Naive thymus-derived CD4-positive, alpha-beta T cell (primary cell): ENCODE results near the gene ZNF322. TPM values are rescaled to one million over a fixed set of nuclear protein-coding genes. Genes with fewer than 3 reads are reported as not detected.

Experiments used
- ATAC-seq: fragments of 150-1000 bp; cut with Tn5 transposase; 2 replicates; pipeline ENCODE4 v1.10.0; 2021; ENCODE audit warnings: mild to moderate bottlenecking, moderate library complexity
- CTCF ChIA-PET: fragments of 350-600 bp; sonication (Branson Sonifier 250); formaldehyde crosslinking; loops from one replicate; lab custom pipeline; 2021; ENCODE audit warnings: antibody characterized with exemption; lab: Charles Lee
- POLR2A ChIA-PET: fragments of 350-600 bp; sonication (Branson Sonifier 250); formaldehyde crosslinking; loops from one replicate; lab custom pipeline; 2021; ENCODE audit warnings: antibody characterized with exemption, inconsistent platforms; lab: Charles Lee
- DNase-seq, 9 donors: peaks; one replicate each; pipeline versions ENCODE4 v3.0.0 to v3.0.0-alpha.2; 2020 to 2022; ENCODE audit warnings: mixed read lengths in 1 of 9
- H3K27ac ChIP-seq: one replicate; pipeline ENCODE4 v1.7.0; 2013; ENCODE audit warnings: mild to moderate bottlenecking, low read depth, low read length, moderate library complexity
- H3K27me3 ChIP-seq, 2 donors: one replicate each; pipeline ENCODE4 v1.7.0; 2013; ENCODE audit warnings: low read length in 2 of 2, mild to moderate bottlenecking in 2 of 2, moderate library complexity in 2 of 2; ENCODE audit not compliant: control insufficient read depth in 2 of 2, insufficient read depth in 2 of 2
- H3K36me3 ChIP-seq, 3 experiments: 1 replicate in 2 of 3; 2 replicates in 1 of 3; pipeline ENCODE4 v1.7.0; 2013; ENCODE audit warnings: low read length in 3 of 3, mild to moderate bottlenecking in 3 of 3, moderate library complexity in 1 of 3; ENCODE audit not compliant: insufficient read depth in 3 of 3, control insufficient read depth in 2 of 3
- H3K4me1 ChIP-seq, 2 donors: one replicate each; pipeline ENCODE4 v1.7.0; 2013; ENCODE audit warnings: low read length in 2 of 2, mild to moderate bottlenecking in 2 of 2, moderate library complexity in 1 of 2; ENCODE audit not compliant: control insufficient read depth in 2 of 2, insufficient read depth in 2 of 2
- H3K4me3 ChIP-seq: 2 replicates; pipeline ENCODE4 v1.7.0; 2013; ENCODE audit warnings: mild to moderate bottlenecking, low read length
- H3K9me3 ChIP-seq, 3 experiments: 1 replicate in 2 of 3; 2 replicates in 1 of 3; pipeline ENCODE4 v1.7.0; 2013; ENCODE audit warnings: low read length in 3 of 3; ENCODE audit not compliant: control insufficient read depth in 2 of 3
- H3K27ac Mint-ChIP-seq, 9 donors: one replicate each; pipeline ENCODE4 v1.8.0; 2020 to 2022; ENCODE audit warnings: mixed read lengths in 9 of 9, mild to moderate bottlenecking in 8 of 9, moderate library complexity in 5 of 9, inconsistent platforms in 2 of 9
- H3K27me3 Mint-ChIP-seq, 5 donors: one replicate each; pipeline ENCODE4 v1.8.0; 2021 to 2022; ENCODE audit warnings: mixed read lengths in 5 of 5, mild to moderate bottlenecking in 1 of 5
- H3K36me3 Mint-ChIP-seq, 5 donors: one replicate each; pipeline ENCODE4 v1.8.0; 2020 to 2022; ENCODE audit warnings: mixed read lengths in 5 of 5, mild to moderate bottlenecking in 3 of 5, inconsistent platforms in 1 of 5
- H3K4me1 Mint-ChIP-seq, 7 donors: one replicate each; pipeline ENCODE4 v1.8.0; 2020 to 2022; ENCODE audit warnings: mixed read lengths in 7 of 7, mild to moderate bottlenecking in 3 of 7, inconsistent platforms in 1 of 7
- H3K4me3 Mint-ChIP-seq, 10 donors: one replicate each; pipeline ENCODE4 v1.8.0; 2020 to 2022; ENCODE audit warnings: mild to moderate bottlenecking in 10 of 10, mixed read lengths in 10 of 10, moderate library complexity in 6 of 10, inconsistent platforms in 2 of 10
- H3K9me3 Mint-ChIP-seq, 11 donors: one replicate each; pipeline ENCODE4 v1.8.0; 2020 to 2022; ENCODE audit warnings: mixed read lengths in 11 of 11, mild to moderate bottlenecking in 4 of 11, inconsistent platforms in 1 of 11, moderate library complexity in 1 of 11
- intact Hi-C, 2 donors: fragments of 100-400 bp; cut with micrococcal nuclease; formaldehyde crosslinking; loops; one replicate each; pipeline ENCODE4 v1.15.1; 2023
- polyA plus RNA-seq, 2 donors: library from polyadenylated mRNA; unstranded; fragments of 300-500 nt; fragmentation: Illumina TruSeq; gene quantifications; one replicate each; pipeline ENCODE4 v1.2.3, GENCODE V29; 2021
- total RNA-seq, 6 experiments: library from RNA in 5 of 6; stranded (reverse) in 5 of 6; gene quantifications; 1 replicate in 5 of 6; 2 replicates in 1 of 6; pipeline ENCODE4 v1.2.3 and lab custom pipeline; 2021 to 2026

Gene ZNF322
- total and polyA plus RNA-seq, 7 experiments from 2014 or later = 5.1 to 23.1 (median 8.1) TPM

DNA sequence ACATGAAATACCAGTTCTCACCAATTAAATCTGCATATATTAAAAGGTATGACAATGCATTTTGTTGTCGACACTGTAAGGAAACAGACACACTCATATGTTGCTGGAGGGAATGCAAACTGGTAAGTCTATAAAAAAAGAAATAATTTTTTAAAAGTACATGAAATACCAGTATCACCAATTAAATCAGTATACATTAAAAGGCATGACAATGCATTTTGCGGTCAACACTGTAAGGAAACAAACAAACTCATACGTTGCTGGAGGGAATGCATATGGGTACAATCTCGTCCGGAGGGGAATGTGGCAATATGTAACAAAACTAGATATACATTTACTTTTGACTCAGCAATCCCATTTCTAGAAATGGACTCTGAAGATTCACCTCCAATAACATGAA, 6.5 kb downstream of the ZNF322 start:
- peaks cover 3 to 25% (median 12%) of the 10 kb centered on the region in 11 donors for H3K9me3 Mint-ChIP-seq
- intact Hi-C loops = no loop called here
- peaks cover 11 to 59% (median 38%) of the 10 kb centered on the region in 7 donors for H3K4me1 Mint-ChIP-seq
- Histone ChIP-seq H3K4me1 (peaks cover 4 to 5% of the 10 kb centered on the region in 2 donors), H3K27ac (no peak overlapping the region), H3K9me3 (peaks cover 0 to 7% (median 3%) of the 10 kb centered on the region in 3 experiments), H3K36me3 (peaks cover 0 to 6% (median 0%) of the 10 kb centered on the region in 3 experiments), H3K4me3 (no peak overlapping the region), H3K27me3 (no peaks in the 10 kb centered on the region)
- H3K36me3 Mint-ChIP-seq = peaks cover 14 to 81% (median 73%) of the 10 kb centered on the region in 5 donors
- no peak overlapping the region for H3K27ac Mint-ChIP-seq
- ChIA-PET POLR2A (no interaction called here), CTCF (no interaction called here)
- no peak for ATAC-seq
- DNase-seq = no peak
- H3K27me3 Mint-ChIP-seq = no peaks in the 10 kb centered on the region
- H3K4me3 Mint-ChIP-seq = no peak overlapping the region

GRCh38 chr6:26651133-26651781, 8.3 kb downstream of the ZNF322 start:
- Histone ChIP-seq H3K36me3 (peaks cover 0 to 6% (median 0%) of the 10 kb centered on the region in 3 experiments), H3K27me3 (no peaks in the 10 kb centered on the region), H3K9me3 (peaks cover 0 to 7% (median 3%) of the 10 kb centered on the region in 3 experiments), H3K4me3 (no peak overlapping the region), H3K27ac (no peak overlapping the region), H3K4me1 (no peaks in the 10 kb centered on the region)
- DNase-seq = no peak
- ChIA-PET CTCF (interaction anchor here (0.5 kb wide), 1 partner anchor 1266 kb away, joined by 6 read pairs; no protein-coding TSS in a partner anchor), POLR2A (no interaction called here)
- Mint-ChIP-seq H3K27ac (no peak overlapping the region), H3K9me3 (peaks cover 3 to 31% (median 13%) of the 10 kb centered on the region in 11 donors), H3K36me3 (peaks cover 14 to 83% (median 75%) of the 10 kb centered on the region in 5 donors), H3K4me3 (no peak overlapping the region), H3K4me1 (peaks cover 0 to 49% (median 23%) of the 10 kb centered on the region in 7 donors), H3K27me3 (no peaks in the 10 kb centered on the region)
- intact Hi-C loops = no loop called here
- ATAC-seq = no peak

- H3K27ac Mint-ChIP-seq = no peak overlapping the region
- Histone ChIP-seq H3K9me3 (peaks cover 0 to 12% (median 3%) of the 10 kb centered on the region in 3 experiments), H3K4me3 (no peak overlapping the region), H3K36me3 (peaks cover 0 to 32% (median 2%) of the 10 kb centered on the region in 3 experiments), H3K4me1 (no peaks in the 10 kb centered on the region), H3K27ac (no peak overlapping the region), H3K27me3 (no peaks in the 10 kb centered on the region)
- intact Hi-C loops = no loop called here
- ATAC-seq = no peak
- H3K36me3 Mint-ChIP-seq = peaks cover 35 to 82% (median 78%) of the 10 kb centered on the region in 5 donors
- H3K4me3 Mint-ChIP-seq = no peak overlapping the region
- H3K4me1 Mint-ChIP-seq = peaks cover 0 to 18% (median 8%) of the 10 kb centered on the region in 7 donors
- no peak for DNase-seq
- no peaks in the 10 kb centered on the region for H3K27me3 Mint-ChIP-seq
- peaks cover 6 to 72% (median 38%) of the 10 kb centered on the region in 11 donors for H3K9me3 Mint-ChIP-seq
- POLR2A ChIA-PET = no interaction called here
- CTCF ChIA-PET = no interaction called here
Measured at GRCh38 chr6:26646074-26646473, 13.5 kb downstream of the ZNF322 start.

GRCh38 chr6:26640806-26641205, 18.7 kb downstream of the ZNF322 start:
- Mint-ChIP-seq H3K27me3 (no peaks in the 10 kb centered on the region), H3K4me3 (no peak overlapping the region), H3K4me1 (peaks cover 0 to 2% (median 0%) of the 10 kb centered on the region in 7 donors), H3K27ac (no peak overlapping the region), H3K36me3 (peaks cover 50 to 68% (median 66%) of the 10 kb centered on the region in 5 donors), H3K9me3 (peaks cover 17 to 65% (median 40%) of the 10 kb centered on the region in 11 donors)
- Histone ChIP-seq H3K4me1 (no peaks in the 10 kb centered on the region), H3K27me3 (no peaks in the 10 kb centered on the region), H3K9me3 (peaks cover 0 to 27% (median 13%) of the 10 kb centered on the region in 3 experiments), H3K4me3 (no peak overlapping the region), H3K27ac (no peak overlapping the region), H3K36me3 (peaks cover 0 to 56% (median 2%) of the 10 kb centered on the region in 3 experiments)
- POLR2A ChIA-PET = no interaction called here
- CTCF ChIA-PET = interaction anchor here (0.5 kb wide), 1 partner anchor 870 kb away, joined by 3 read pairs; no protein-coding TSS in a partner anchor
- DNase-seq = no peak
- no peak for ATAC-seq
- intact Hi-C loops = no loop called here

- Histone ChIP-seq H3K9me3 (no peaks in the 10 kb centered on the region), H3K4me1 (no peaks in the 10 kb centered on the region), H3K27me3 (no peaks in the 10 kb centered on the region), H3K36me3 (no peaks in the 10 kb centered on the region), H3K4me3 (no peak overlapping the region), H3K27ac (no peak overlapping the region)
- Mint-ChIP-seq H3K4me3 (no peak overlapping the region), H3K27ac (no peak overlapping the region), H3K36me3 (peaks cover 0 to 28% (median 15%) of the 10 kb centered on the region in 5 donors), H3K27me3 (peaks cover 0 to 4% (median 4%) of the 10 kb centered on the region in 5 donors), H3K4me1 (no peaks in the 10 kb centered on the region), H3K9me3 (peaks cover 0 to 51% (median 11%) of the 10 kb centered on the region in 11 donors)
- intact Hi-C loops = no loop called here
- DNase-seq (no peak), ATAC-seq (no peak)
- CTCF ChIA-PET = no interaction called here
- POLR2A ChIA-PET = interaction anchor here (1.0 kb wide), 1 partner anchor 36 kb away, joined by 3 read pairs; no protein-coding TSS in a partner anchor
Measured at GRCh38 chr6:26629359-26629758, 30.2 kb downstream of the ZNF322 start.

DNA sequence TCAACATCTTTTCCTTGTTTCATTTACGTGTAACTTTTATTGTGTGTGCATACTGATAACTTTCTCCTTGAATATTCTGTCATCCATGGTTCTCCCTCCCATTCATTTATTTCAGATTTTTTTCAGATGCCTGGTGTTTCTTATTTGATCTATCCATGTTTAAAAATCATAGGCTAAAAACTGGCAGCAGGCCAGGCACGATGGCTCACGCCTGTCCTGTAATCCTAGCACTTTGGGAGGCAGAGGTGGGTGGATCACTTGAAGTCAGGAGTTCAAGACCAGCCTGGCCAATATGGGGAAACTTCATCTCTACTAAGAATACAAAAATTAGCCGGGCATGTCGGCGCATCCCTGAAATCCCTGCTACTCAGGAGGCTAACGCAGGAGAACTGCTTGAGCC, 31.7 kb downstream of the ZNF322 start:
- intact Hi-C loops = no loop called here
- H3K36me3 Mint-ChIP-seq = peaks cover 0 to 27% (median 11%) of the 10 kb centered on the region in 5 donors
- peaks cover 0 to 10% (median 4%) of the 10 kb centered on the region in 5 donors for H3K27me3 Mint-ChIP-seq
- DNase-seq (no peak), ATAC-seq (no peak)
- no peak overlapping the region for H3K27ac Mint-ChIP-seq
- H3K4me1 Mint-ChIP-seq = no peaks in the 10 kb centered on the region
- Histone ChIP-seq H3K27me3 (no peaks in the 10 kb centered on the region), H3K4me1 (no peaks in the 10 kb centered on the region), H3K9me3 (no peaks in the 10 kb centered on the region), H3K36me3 (no peaks in the 10 kb centered on the region), H3K27ac (no peak overlapping the region), H3K4me3 (no peak overlapping the region)
- ChIA-PET CTCF (no interaction called here), POLR2A (no interaction called here)
- H3K4me3 Mint-ChIP-seq = no peak overlapping the region
- peaks cover 0 to 44% (median 12%) of the 10 kb centered on the region in 11 donors for H3K9me3 Mint-ChIP-seq
